ENCODE results near the gene REXO1.

GRCh38 chr19:1819341-1820255 is 28.7 kb downstream of the REXO1 start:
- no peak for TF ChIP-seq EP300 (IDR thresholded peaks at IDR 0.05)
- TF ChIP-seq CTCF (IDR thresholded peaks at IDR 0.05), result no peak
- TF ChIP-seq POLR2A (IDR thresholded peaks at IDR 0.05), result no peak
